GM15510 (cell line): ENCODE results near the gene PARVB.

Experiments
- POLR2A ChIP-seq: IDR thresholded peaks from 3 replicates; pipeline ENCODE4 v1.6.1; 2011; ENCODE audit warnings: borderline replicate concordance; ENCODE audit not compliant: insufficient read length; ENCODE audit errors: extremely low read depth

The PARVB gene

DNA sequence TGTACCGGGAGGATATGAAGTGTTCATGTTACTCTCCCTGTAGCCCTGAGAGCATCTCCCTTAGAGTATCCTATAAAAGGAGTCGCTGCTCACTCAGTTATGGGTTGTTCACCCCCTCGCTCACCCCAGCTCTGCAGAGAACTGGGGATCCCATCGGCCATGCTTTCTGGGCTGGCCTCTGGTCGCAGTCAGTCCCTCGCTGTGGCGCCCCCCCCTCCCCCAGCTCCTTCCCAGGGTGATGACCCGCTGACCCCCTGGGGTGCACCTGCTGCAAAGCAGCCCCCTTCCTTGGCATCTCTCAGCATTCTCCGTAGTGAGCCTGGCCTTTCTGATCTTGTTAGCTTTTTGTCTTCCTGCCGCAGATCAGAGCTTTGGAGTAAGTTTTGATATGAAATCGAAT, 146.4 kb downstream of the PARVB start:
- no peak for TF ChIP-seq POLR2A

DNA sequence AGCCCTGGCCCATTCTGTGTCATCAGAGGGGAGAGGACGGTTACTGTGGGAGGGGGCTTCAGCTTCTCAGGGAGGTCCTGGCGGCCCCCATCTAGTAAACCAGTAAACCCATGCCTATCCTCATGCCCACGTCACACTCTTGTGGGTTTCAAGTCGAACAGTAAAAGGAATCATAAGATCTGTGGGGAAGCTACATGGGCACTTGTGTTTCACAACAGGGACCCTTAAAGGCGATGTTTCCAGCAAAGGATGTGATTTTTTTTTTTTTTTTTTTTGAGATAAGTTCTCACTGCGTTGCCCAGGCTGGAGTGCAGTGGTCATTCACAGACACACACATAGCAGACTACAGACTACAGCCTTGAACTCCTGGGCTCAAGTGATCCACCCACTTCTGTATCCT, 147.5 kb downstream of the PARVB start:
- no peak for TF ChIP-seq POLR2A

DNA sequence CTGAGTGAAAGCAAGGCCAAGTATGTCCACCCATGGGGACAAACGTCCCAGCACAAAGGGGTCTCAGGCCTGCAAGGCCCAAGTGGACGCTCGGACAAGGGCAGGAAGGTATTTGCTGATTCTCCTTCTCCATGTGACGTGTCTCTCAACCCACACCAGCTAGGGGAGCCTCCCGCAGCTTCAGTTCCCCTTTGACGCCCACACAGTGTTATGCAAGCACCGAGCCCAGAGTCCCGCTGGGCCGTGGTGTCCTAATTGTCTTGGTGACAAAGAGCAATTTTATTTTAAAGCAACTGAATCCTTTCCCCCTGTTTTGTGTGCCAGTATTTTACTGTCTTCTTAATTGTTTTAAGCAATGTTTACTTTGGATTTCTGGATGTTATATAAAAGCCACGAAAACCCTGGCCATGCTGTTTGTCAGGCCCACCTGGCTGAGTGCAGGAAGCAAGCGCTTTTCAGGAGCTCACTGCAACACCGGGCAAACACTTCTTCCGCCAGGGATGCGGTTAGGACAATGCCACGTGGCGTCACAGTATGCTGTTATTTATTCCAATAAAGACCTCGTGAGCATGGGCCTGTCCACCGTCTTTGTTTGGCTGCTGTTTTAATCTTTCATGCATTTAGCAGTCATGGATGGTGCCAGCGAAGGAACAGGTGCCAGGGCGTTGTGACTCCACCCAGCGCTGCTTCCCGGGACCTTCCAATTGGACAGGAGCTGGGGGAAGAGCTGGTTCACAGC, 148.4 kb downstream of the PARVB start:
- no peak for TF ChIP-seq POLR2A

DNA sequence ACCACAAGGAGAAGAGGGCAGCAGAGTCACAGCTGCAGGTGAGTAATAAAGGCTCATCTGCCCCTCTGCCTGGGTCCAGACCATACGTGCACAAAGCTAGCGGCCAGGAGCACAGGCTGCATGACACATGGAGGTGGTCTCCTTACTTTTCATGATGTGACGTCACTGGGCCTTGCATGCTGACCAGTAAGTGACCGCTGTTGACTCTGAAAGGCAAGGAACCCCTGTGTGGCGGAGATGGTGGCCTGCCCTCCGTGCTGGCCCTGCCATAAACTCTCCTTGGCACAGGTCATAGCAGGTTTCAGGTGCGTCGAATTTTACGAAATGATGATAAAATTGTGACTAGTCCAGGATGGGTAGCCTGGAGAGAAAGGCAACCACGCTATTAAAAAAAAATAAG, 149.1 kb downstream of the PARVB start:
- TF ChIP-seq POLR2A, result no peak

DNA sequence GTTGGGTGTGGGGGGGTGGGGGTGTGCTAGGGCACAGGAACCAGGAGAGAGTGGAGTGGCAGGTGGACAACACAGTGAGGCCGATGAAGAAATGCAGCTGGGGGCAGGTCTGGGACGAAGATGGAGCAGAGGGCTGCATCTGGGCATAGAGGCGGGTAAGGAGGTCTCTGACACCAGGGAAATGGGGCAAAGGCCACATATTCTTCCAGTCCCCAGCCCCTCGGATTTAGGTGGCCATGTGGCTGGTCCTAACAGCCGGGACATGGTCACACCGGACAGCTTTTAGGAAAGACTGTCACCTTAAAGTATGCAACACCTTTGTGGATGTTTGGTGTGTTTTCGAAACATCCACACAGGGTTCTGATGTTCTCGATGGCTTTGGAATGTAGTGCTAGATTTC, 151.6 kb downstream of the PARVB start:
- TF ChIP-seq POLR2A, result no peak

DNA sequence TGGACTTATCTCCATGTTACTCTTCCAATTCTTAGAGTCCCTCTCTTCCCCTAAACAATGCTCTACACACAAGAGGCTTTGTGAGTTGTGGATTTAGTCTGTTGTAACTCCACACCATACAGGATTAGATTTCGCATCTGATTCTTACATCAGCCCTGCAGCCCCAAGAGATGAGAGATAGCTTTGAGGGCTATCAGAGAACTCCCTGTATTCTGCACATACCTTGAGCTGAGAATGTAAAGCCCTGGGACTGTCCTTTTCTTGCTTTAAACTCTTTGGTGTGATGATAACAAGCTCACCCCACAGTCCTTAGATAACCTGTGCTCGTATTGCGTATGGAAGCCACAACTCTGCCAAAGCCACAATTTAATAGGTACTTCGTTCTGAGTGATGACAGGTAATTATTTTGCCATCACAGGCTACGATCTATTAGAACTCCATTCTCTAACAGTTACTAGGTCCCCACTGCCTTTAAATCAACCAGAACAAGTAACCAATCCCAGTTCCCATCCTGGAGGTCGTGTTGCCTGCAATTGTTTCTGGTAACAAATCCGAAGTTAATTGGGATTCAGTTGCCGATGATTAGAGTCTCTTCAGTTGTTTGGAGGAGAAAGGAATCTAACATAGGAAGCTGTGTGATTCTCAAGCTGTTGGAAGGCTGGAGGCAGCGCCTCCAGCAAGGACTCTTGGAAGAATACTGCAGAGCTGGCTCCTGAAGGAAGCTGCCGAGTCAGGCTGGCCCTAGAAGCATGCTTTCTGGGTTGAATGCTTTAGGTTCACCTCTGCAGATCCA, 155.3 kb downstream of the PARVB start:
- no peak for TF ChIP-seq POLR2A

DNA sequence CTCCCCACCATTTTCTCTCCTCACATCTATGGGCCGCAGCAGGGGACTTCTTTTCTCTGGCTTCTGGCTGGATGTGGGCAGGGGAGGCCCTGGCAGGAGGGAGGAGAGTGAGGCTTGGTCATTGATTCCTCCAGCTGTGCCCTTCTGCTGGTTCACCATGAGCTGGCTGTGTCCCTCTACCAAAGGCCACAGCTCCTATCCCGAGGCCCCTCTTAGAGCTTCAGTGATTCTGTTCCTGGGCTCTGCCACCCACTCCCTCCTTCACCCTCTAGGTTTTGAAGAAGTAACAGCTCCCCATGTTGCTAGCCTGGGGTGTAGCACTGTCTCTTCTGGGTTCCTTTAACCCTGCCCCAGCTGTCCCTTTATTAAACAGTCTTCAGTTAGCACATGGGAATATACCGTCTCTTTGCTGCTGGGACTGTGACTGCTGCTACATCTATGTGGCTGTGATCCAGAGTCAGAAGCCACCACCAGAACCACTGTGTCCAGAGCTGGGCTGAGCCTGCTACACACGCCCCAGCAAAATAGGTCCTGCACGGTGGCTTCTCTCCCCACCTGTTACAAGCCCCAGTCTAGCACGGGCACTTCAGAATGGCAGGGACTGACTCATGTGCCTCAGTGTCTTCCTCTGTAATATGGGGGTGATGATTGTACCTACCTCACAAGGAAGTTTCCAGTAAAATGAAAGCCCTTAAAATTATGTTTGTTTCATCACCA, 156.0 kb downstream of the PARVB start:
- no peak for TF ChIP-seq POLR2A

DNA sequence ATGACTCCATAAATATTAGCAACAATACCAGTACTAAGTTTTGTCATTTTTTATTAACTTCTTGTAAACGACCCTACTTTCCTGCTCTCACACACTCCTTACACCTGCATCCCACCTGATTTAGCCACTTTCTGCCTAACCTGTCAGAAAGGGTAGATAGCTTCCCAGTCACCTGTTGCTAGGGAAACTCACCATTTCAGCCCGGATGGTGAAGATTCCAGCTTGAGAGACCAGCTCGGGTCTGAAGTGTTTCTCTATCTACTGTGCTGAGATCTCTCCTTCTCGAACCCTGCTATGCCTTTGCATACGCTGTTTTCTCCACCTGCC, 156.6 kb downstream of the PARVB start, which contains the start of gene PARVG:
Gene PARVG, plus strand, starts transcription at position 220 of the 327 bp plus-strand sequence. CDS start 2,405 bp downstream, outside the sequence.
- no peak for TF ChIP-seq POLR2A

DNA sequence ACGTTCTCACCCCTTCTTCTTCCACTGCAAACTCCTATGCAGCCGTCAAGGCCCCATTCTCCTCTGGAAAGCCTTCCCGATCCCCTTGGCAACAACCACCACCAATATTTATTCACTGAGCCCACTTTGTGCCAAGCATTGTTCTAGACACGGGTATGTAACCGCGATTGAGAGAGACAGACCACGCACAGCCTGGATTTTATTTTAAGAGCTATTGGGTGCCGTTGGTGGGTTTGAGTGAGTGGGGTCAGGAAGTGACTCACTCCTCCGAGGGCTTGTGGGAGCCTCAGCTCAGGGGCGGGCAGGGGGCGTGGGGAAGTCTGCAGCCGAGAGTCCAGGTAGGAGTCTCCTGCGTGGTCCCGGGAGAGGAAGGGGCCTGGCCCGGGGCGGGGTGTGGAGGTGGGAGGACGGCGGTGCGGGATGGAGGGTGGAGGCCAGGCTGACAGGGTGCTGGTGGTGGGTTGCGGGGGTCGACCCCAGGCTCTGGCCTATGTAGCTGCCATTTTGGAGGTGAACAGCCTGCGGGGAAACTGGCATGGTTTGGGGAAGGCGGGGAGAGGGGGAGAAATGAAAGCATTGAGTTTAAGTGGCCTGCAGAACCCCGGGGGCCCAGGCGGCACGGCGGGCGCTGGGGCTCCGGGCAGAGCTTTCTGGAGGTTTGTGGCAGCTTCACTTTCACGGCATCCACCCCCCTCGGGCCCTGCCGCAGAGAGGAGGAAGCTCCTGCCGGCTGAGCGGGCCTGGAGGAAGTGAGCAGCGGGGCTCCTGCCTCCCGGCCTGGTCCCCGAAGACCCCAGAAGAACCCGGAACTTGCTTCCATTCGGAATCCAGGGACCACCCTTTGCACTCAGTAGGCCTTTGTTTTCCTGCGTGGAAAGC, 157.2 kb downstream of the PARVB start:
- TF ChIP-seq POLR2A, result peak; percentile 51

DNA sequence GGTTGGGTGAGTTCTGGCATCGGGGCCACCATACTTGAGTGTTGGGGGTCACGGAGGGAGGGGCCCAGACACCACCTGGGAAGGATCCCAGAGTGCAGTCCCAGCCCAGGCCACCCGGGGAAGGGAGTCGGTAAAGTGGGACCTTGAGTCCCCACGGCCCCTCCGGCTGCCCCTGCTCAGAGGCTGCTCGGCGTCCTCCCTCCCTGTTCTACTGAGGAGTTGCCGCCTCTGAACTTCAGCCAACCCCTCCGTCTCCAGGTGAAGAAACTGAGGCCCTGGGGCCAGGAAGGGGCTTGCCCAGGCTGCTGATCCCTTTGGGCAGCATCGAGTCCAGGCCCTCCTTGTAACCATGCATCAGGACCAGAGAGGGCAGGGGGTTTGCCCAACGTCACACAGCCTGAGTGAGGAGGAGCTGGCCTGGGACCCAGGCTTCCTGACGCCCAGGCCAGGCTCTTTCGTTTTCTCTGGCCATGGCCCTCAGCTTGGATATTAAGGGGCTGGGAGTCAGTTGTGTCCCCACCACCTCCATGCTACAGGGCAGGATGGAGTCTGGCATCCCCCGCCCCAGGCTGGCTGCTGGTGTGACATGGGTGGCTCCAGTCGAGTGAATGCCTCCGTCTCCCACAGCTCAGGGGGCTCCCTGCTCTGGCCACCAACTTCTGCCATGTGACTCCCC, 157.9 kb downstream of the PARVB start:
- no peak for TF ChIP-seq POLR2A

DNA sequence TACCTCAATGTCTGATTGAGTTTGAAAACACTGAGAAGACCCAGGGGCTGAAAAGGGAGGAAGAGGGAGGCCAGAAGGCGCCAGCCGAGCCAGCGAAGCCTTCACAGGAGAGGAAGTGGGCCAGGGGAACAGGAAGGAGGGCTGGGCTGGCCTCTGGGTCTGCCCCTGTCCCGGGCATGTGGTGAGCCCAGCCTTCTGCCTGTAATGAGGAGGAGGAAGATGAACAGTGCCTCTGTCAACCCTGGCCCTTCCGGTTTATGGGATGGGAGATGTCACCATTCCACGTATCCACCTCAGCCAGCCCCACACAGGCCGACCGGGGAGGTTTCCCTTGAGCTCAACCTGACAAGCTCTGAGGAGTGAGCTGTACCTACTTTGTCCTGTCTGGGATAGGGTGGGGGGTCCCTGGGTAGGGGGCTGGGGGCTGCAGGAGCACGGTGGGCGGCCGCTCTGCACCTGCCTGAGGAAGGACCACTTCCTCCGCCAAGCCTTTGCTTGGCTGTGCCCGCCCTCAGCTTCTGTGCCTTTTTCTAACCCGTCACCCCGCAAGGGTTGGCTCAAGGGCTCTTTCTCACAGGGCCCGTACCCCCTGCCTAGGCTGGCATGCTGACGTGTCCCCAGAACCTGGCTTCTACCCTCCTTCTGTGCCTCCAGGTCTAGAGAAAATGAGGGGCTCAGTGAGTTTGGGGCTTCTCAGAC, 158.6 kb downstream of the PARVB start:
- peak; percentile 58 for TF ChIP-seq POLR2A

DNA sequence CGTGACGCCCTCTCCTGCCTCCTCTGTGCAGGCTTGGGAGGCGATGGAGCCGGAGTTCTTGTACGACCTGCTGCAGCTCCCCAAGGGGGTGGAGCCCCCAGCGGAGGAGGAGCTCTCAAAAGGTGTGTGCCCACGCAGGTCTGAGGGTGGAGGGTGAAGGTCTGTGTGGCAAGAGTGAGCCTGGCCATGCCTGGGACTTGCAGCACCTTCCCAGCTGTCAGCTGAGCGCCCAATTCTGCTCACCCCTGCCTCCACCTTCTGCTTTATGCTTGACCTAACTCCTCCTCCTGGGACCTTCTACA, 159.1 kb downstream of the PARVB start:
- TF ChIP-seq POLR2A, result no peak

DNA sequence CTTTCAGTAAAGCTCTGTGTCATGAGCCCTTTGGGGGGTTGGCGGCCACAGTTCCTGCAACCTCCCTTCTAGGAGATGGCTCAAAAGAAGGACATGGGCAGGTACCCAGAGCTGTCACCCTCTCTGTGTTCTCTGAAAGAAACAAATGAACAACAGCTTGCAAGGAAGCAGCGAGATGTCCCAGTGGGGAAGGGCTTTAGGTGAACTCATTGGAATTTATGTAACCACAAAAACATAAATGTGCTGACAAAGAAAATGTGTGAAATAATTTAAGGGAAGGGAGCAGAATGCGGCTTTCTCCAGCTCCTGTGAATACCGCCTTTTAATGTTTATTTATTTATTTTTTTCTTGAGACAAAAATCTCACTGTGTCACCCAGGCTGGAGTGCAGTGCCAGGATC, 159.9 kb downstream of the PARVB start:
- TF ChIP-seq POLR2A, result no peak
